HCT116 (cell line): ENCODE measurements around the gene CD164L2. TPM values are rescaled to one million over a fixed set of nuclear protein-coding genes. Genes with fewer than 3 reads are reported as not detected.
A peak's percentile ranks its signal among the peaks of the same experiment; 100 is the strongest.

Experiments
- ATAC-seq: fragments of 200-7000 bp; cut with Tn5 transposase; 2 replicates; pipeline ENCODE4 v1.9.1; 2020; ENCODE audit warnings: mild to moderate bottlenecking, moderate library complexity
- BruUV-seq: library from RNA; stranded (reverse); fragments of 400-500 nt; replicated peaks from 2 replicates; lab custom pipeline; 2021; lab: Mats Ljungman, UMichigan
- CTCF ChIA-PET: fragments of 300-600 bp; sonication (Branson Sonifier 250); formaldehyde crosslinking; loops from one replicate; lab custom pipeline; 2021; ENCODE audit warnings: antibody characterized with exemption; lab: Charles Lee
- POLR2A ChIA-PET: fragments of 300-600, 350-600 bp; sonication (Branson Sonifier 250); formaldehyde crosslinking; loops from one replicate; lab custom pipeline; 2021; ENCODE audit warnings: antibody characterized with exemption; lab: Charles Lee
- RAD21 ChIA-PET, 2 experiments: fragments of 300-600 bp; sonication (Branson Sonifier 250); formaldehyde crosslinking; loops; one replicate each; lab custom pipeline; 2023; ENCODE audit warnings: low total read pairs in 2 of 2; ENCODE audit not compliant: uncharacterized antibody in 2 of 2, unreplicated experiment in 2 of 2, low non-redundant PET in 1 of 2; lab: Charles Lee
- DNase-seq: peaks from one replicate; pipeline ENCODE4 v3.0.0-alpha.2; 2010; ENCODE audit warnings: low read depth, low spot score
- H2AFZ ChIP-seq: fragments of 200-600 bp; shearing (Covaris generic), sonication (generic); 2 replicates; pipeline ENCODE4 v1.6.1; 2017; ENCODE audit warnings: low read depth, mixed run types, mixed read lengths, antibody characterized with exemption, low read length; ENCODE audit not compliant: poor library complexity, severe bottlenecking
- H3K27ac ChIP-seq: 2 replicates; pipeline ENCODE4 v1.5.1; 2012; ENCODE audit warnings: low read depth, low read length
- H3K27me3 ChIP-seq: fragments of 200-600 bp; sonication (generic); 2 replicates; pipeline ENCODE4 v1.6.1; 2016; ENCODE audit warnings: mixed run types, low read length, mixed read lengths; ENCODE audit not compliant: insufficient read depth
- H3K36me3 ChIP-seq, 2 experiments: fragments of 200-500 bp in 1 of 2; fragments of 200-600 bp in 1 of 2; sonication (Bioruptor generic) in 1 of 2; sonication (generic) in 1 of 2; 2 replicates each; pipeline versions ENCODE4 v1.5.1 to v1.6.1; 2014 to 2016; ENCODE audit warnings: low read length in 2 of 2, inconsistent platforms in 1 of 2, mixed read lengths in 1 of 2, mixed run types in 1 of 2; ENCODE audit not compliant: insufficient read depth in 2 of 2, control insufficient read depth in 1 of 2
- H3K4me1 ChIP-seq, 2 experiments: fragments of 200-600 bp in 1 of 2; sonication (generic) in 1 of 2; 2 replicates each; pipeline versions ENCODE4 v1.5.1 to v1.6.1; 2012 to 2017; ENCODE audit warnings: low read length in 2 of 2, inconsistent platforms in 1 of 2, mild to moderate bottlenecking in 1 of 2, mixed read lengths in 1 of 2, mixed run types in 1 of 2, moderate library complexity in 1 of 2; ENCODE audit not compliant: insufficient read depth in 2 of 2, control insufficient read depth in 1 of 2
- H3K4me2 ChIP-seq: fragments of 200-600 bp; sonication (generic); 2 replicates; pipeline ENCODE4 v1.6.1; 2017; ENCODE audit warnings: mixed run types, low read length, mixed read lengths
- H3K4me3 ChIP-seq, 2 experiments: fragments of 200-600 bp in 1 of 2; sonication (generic) in 1 of 2; replicated peaks in 1 of 2; 2 replicates each; pipeline ENCODE4 v1.5.1; 2011 to 2016; ENCODE audit warnings: low read length in 2 of 2, control low read depth in 1 of 2, low read depth in 1 of 2, mild to moderate bottlenecking in 1 of 2, mixed read lengths in 1 of 2, mixed run types in 1 of 2
- H3K79me2 ChIP-seq: fragments of 200-600 bp; sonication (generic); 2 replicates; pipeline ENCODE4 v1.6.1; 2017; ENCODE audit warnings: mild to moderate bottlenecking, mixed run types, low read length, moderate library complexity, mixed read lengths; ENCODE audit not compliant: insufficient read depth
- H3K9ac ChIP-seq: fragments of 200-600 bp; sonication (generic); 2 replicates; pipeline ENCODE4 v1.6.1; 2016; ENCODE audit warnings: low read length, mixed read lengths
- H3K9me2 ChIP-seq: fragments of 200-600 bp; sonication (generic), shearing (Covaris generic); 2 replicates; pipeline ENCODE4 v1.6.1; 2017; ENCODE audit warnings: mixed run types, mild to moderate bottlenecking, moderate library complexity; ENCODE audit not compliant: insufficient read depth
- H3K9me3 ChIP-seq, 2 experiments: fragments of 200-500 bp in 1 of 2; fragments of 200-600 bp in 1 of 2; sonication (Bioruptor generic) in 1 of 2; sonication (generic) in 1 of 2; 2 replicates each; pipeline ENCODE4 v1.6.1; 2014 to 2017; ENCODE audit warnings: low read length in 2 of 2, mixed read lengths in 2 of 2, inconsistent platforms in 1 of 2, low read depth in 1 of 2, mild to moderate bottlenecking in 1 of 2, mixed run types in 1 of 2, moderate library complexity in 1 of 2; ENCODE audit not compliant: control insufficient read depth in 1 of 2, insufficient read depth in 1 of 2
- H4K20me1 ChIP-seq: fragments of 200-600 bp; sonication (generic), shearing (Covaris generic); 2 replicates; pipeline ENCODE4 v1.6.1; 2017; ENCODE audit warnings: mixed run types, mild to moderate bottlenecking, moderate library complexity; ENCODE audit not compliant: insufficient read depth
- CEBPB ChIP-seq: IDR thresholded peaks from 2 replicates; pipeline ENCODE4 v1.6.1; 2012; ENCODE audit warnings: low read depth
- CTCF ChIP-seq, 3 experiments: fragments of 200-600 bp in 1 of 3; sonication (generic) in 1 of 3; IDR thresholded peaks in 2 of 3; conservative IDR thresholded peaks in 1 of 3; 2 replicates each; pipeline ENCODE4 v1.5.1; 2012 to 2017; ENCODE audit warnings: low read depth in 2 of 3, low read length in 2 of 3, antibody characterized with exemption in 1 of 3, borderline replicate concordance in 1 of 3, control low read depth in 1 of 3, mild to moderate bottlenecking in 1 of 3, mixed read lengths in 1 of 3, mixed run types in 1 of 3, moderate library complexity in 1 of 3; ENCODE audit not compliant: insufficient read depth in 1 of 3
- FOSL1 ChIP-seq: IDR thresholded peaks from 2 replicates; pipeline ENCODE4 v1.6.1; 2012; ENCODE audit warnings: low read depth
- MAX ChIP-seq: IDR thresholded peaks from 2 replicates; pipeline ENCODE4 v1.6.1; 2012
- POLR2A ChIP-seq: IDR thresholded peaks from 2 replicates; pipeline ENCODE4 v1.7.0; 2011; ENCODE audit warnings: borderline replicate concordance; ENCODE audit not compliant: insufficient read depth, insufficient read length; ENCODE audit errors: extremely low read depth
- POLR2AphosphoS5 ChIP-seq: IDR thresholded peaks from 2 replicates; pipeline ENCODE4 v1.6.1; 2011; ENCODE audit warnings: mild to moderate bottlenecking, low read depth, low read length, moderate library complexity
- TCF7L2 ChIP-seq: IDR thresholded peaks from 2 replicates; pipeline ENCODE4 v1.7.0; 2011; ENCODE audit warnings: borderline replicate concordance, inconsistent platforms; ENCODE audit not compliant: insufficient read depth, insufficient read length; ENCODE audit errors: extremely low read depth
- ZBTB33 ChIP-seq: IDR thresholded peaks from 2 replicates; pipeline ENCODE4 v1.6.1; 2011; ENCODE audit warnings: mild to moderate bottlenecking, low read length, moderate library complexity; ENCODE audit not compliant: insufficient replicate concordance; ENCODE audit errors: extremely low read depth
- intact Hi-C: fragments of 100-400 bp; cut with micrococcal nuclease; formaldehyde crosslinking; loops from 2 replicates; pipeline ENCODE4 v1.10.0; 2022
- total RNA-seq: library from RNA; stranded (reverse); gene quantifications from one replicate; pipeline ENCODE4 v1.2.1, GENCODE V29; 2021; ENCODE audit not compliant: unreplicated experiment

CD164L2 gene
- total RNA-seq, 1 experiment from 2014 or later: 11.6 TPM

- ATAC-seq: no peak
- RAD21 ChIA-PET: no interaction called here
- H3K4me1 ChIP-seq: peaks cover 0 to 10% of the 10 kb centered on the region in 2 experiments; a peak in 2 of 4 replicates
- no peak for DNase-seq
- intact Hi-C loops: no loop called here
- POLR2A ChIA-PET: no interaction called here
- H2AFZ ChIP-seq: no peak overlapping the region
- H3K36me3 ChIP-seq: no peaks in the 10 kb centered on the region; a peak in 1 of 4 replicates
- H3K4me3 ChIP-seq: no peak overlapping the region
- no peaks in the 10 kb centered on the region for H3K9me3 ChIP-seq
- no peaks in the 10 kb centered on the region for H3K9me2 ChIP-seq
- TF ChIP-seq FOSL1: no peak
- TF ChIP-seq POLR2A: no peak
- TF ChIP-seq TCF7L2: no peak
- no peak for TF ChIP-seq CEBPB
- peak; percentile 57 for TF ChIP-seq POLR2AphosphoS5
- TF ChIP-seq ZBTB33: no peak
- TF ChIP-seq CTCF (IDR thresholded peaks at IDR 0.05 in 2 of 3, conservative IDR thresholded peaks at IDR 0.05 in 1 of 3; ENCODE audit: borderline replicate concordance in 1 of 3, insufficient read depth in 1 of 3, low read depth in 2 of 3, low read length in 2 of 3): no peak
- TF ChIP-seq MAX: no peak
- no peaks in the 10 kb centered on the region for H3K79me2 ChIP-seq
- H3K4me2 ChIP-seq: no peak overlapping the region
- H3K27ac ChIP-seq: no peak overlapping the region
- H3K27me3 ChIP-seq: no peaks in the 10 kb centered on the region
- no TSS peak for BruUV-seq
- no peak overlapping the region for H3K9ac ChIP-seq
- CTCF ChIA-PET: interaction anchor here (1.1 kb wide), 1 partner anchor 15 kb away, joined by 3 read pairs; no protein-coding TSS in a partner anchor
- no peaks in the 10 kb centered on the region for H4K20me1 ChIP-seq
Measured at GRCh38 chr1:27400963-27401341, 17.8 kb upstream of the CD164L2 start.
